Stimulated activated CD4-positive, alpha-beta T cell treated with anti-CD3 and anti-CD28 coated beads, TNF-alpha, amount 100 ng/mL, for 1 hour (primary cell): ENCODE data around the gene TNFSF9.
"Not testable (repeated sequence)": the region's sequence is repeated elsewhere in the genome, so short reads cannot be mapped to it uniquely, and the experiment has no call there.

Experiments used
- DNase-seq, 3 donors: peaks; one replicate each; pipeline ENCODE4 v3.0.0-alpha.2; 2020; ENCODE audit warnings: low read depth in 3 of 3, low spot score in 1 of 3

TNFSF9 gene

GRCh38 chr19:6531163-6531955, 533 bp downstream of the TNFSF9 start:
- DNase-seq, result no peak

GRCh38 chr19:6531956-6532243, 1.1 kb downstream of the TNFSF9 start:
- DNase-seq, result no peak

- DNase-seq, result no peak
Measured at GRCh38 chr19:6532244-6532999, 1.6 kb downstream of the TNFSF9 start.

DNA sequence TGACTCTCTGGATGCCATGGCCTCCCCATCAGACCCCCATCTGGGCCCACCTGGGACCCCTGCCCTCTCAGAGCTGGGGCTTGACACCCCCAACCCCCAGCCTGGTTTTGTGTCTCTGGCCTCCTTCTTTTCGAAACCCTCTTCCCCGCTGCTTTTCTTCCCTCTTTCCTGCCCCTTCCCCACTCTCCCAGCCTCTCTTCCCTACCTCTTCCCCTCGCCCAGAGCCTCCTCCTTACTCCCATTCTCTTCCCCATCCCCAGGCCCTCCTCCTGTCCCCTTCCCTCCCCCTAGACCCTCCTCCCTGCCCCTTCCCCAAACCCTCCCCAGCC, 2.1 kb downstream of the TNFSF9 start:
- DNase-seq, result no peak

DNA sequence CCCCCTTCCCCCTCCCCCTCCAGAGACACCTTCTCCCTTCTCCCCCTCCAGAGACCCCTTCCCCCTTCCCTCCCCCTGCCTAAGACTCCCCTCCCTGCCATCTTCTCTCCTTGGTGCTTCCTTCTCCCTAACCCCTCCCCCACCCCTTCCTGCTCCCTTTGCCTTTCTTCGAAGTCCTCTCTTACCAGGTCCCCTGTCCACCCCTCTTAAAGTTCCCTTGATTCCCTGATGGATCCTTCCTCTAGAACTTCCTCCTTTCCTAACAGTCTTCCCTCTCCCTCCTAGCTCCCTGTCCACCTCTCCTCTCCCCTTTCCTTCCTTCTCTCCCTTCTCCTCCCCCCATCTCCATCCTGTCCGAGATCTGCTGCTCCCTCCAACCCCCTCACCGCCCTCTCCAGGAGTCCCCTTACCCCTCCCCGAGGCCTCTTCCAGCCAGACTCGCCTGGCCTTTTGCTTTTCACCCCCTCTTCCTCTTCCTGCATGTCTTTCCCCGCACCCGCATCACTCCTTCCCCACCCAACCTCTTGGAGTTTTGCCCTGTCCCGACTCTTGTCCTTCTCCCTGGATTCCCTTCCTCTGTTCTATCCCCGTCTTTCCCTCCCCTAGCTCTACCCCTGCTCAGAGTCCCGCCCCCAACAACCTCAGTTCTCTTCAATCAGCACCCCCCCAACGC, 3.1 kb downstream of the TNFSF9 start:
- DNase-seq, result no peak

DNA sequence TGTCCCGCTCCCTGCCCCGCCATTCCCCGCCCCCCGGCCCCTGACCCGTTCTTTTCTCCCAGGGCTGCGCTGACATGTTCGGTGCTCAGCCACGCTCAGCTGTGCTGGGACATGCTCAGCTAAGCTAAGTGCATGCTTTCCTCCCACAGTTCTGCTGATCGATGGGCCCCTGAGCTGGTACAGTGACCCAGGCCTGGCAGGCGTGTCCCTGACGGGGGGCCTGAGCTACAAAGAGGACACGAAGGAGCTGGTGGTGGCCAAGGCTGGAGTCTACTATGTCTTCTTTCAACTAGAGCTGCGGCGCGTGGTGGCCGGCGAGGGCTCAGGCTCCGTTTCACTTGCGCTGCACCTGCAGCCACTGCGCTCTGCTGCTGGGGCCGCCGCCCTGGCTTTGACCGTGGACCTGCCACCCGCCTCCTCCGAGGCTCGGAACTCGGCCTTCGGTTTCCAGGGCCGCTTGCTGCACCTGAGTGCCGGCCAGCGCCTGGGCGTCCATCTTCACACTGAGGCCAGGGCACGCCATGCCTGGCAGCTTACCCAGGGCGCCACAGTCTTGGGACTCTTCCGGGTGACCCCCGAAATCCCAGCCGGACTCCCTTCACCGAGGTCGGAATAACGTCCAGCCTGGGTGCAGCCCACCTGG, 3.7 kb downstream of the TNFSF9 start:
- no peak for DNase-seq

DNA sequence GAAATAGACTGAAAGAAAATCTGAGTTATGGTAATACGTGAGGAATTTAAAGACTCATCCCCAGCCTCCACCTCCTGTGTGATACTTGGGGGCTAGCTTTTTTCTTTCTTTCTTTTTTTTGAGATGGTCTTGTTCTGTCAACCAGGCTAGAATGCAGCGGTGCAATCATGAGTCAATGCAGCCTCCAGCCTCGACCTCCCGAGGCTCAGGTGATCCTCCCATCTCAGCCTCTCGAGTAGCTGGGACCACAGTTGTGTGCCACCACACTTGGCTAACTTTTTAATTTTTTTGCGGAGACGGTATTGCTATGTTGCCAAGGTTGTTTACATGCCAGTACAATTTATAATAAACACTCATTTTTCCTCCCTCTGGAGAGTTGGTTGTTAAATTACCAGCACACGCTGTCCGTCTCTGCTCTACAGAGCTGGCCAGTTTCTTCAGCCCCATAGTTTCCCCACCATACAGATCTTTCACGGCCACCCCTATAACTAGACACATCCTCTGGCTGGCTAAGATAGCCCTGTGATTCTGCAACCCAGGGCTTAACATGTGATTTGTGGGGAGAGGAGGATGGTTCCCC, 4.8 kb downstream of the TNFSF9 start:
- DNase-seq, result no peak

DNA sequence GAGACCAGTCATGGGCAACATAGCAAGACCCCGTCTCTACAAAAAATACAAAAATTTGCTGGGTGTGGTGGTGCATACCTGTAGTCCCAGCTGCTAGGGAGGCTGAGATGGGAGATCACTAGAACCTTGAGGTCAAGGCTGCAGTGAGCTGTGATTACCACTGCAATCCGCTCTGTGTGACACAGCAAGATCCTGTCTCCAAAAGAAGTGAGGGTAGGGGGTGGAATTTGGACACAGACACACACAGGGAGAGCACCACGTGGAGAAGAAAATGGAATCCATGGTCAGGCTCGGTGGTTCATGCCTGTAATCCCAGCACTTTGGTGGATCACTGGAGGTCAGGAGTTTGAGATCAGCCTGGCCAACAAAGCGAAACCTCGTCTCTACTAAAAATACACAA, 8.7 kb downstream of the TNFSF9 start:
- no peak for DNase-seq

DNA sequence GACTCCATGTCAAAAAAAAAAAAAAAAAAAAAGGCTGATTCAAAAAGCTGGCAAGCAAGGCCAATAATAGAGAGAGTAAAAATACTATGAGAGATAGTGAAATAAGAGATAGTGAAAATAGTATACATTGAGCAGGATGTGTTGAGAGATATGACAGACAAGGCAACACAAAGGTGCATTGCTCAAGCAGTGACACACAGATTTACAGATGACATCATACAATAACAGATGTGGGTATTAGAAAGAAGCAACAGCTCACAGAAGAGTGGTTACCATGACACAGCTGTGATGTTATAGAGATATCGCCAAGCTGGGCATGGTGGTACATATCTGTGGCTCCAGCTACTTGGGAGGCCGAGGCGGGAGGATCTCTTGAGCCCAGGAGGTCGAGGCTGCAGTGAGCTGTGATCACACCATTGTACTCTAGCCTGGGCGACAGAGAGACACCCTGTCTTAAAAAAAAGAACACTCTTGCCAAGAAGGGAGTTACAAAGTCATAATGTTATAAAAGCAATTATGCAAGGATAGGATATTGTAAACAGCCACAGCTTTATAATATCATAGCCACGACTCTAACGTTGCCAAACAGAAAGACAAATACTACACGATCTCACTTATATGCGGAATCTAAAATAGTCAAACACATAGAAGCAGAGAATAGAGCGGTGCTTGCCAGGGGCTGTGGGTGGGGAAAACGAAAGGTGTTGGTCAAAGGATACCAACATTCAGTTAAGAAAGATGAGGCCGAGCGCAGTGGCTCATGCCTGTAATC, 10.3 kb downstream of the TNFSF9 start:
- DNase-seq, result no peak

DNA sequence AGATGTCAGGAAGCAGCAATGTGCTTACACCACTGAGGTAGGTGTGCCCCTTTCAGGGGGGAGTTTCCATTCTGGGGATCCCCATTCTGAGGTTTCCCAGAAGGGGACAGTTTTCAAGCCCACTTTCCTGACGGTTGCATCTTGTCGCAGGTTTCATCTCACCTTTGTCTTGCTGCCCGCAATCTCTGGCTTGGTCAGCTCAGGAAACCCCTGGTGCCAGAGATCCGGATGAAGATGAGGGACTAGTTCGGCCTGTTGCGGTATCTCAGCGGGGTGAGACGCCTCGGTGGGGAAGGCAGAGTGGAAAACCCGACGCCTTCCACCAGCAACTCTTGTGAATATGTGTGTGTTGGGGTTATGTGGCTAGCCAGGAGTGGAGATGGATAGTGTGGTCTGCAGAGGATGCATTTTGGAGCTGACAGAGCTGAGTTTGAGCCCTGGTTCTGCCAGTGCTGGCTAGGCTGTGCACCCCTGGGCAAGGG, 13.1 kb downstream of the TNFSF9 start:
- no peak for DNase-seq

GRCh38 chr19:6550679-6551078, 19.9 kb downstream of the TNFSF9 start:
- DNase-seq, result not testable (repeated sequence)

DNA sequence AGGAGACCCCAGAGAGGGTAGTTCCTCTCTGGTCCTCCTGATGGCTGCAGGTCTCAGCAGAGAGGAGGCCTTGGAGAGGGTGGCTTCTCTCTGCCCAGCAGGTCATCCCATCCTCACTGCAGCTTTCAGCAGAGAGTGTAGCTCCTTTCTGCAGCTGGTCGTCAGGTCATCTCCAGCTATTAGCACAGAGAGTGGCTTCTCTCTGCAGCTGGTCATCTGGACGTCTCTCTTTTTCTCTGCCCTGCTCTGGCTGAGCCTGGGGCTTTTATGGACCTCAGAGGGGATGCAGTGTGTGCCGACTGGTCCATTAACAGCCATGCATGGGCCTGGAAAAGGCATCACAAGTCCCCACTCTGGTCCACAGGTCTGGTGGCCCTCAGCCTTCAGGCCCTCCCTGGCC, 20.3 kb downstream of the TNFSF9 start:
- DNase-seq, result no peak

- peak in 1 of 3 donors; percentile 20 for DNase-seq
Measured at GRCh38 chr19:6551607-6552450, 21.0 kb downstream of the TNFSF9 start.

DNA sequence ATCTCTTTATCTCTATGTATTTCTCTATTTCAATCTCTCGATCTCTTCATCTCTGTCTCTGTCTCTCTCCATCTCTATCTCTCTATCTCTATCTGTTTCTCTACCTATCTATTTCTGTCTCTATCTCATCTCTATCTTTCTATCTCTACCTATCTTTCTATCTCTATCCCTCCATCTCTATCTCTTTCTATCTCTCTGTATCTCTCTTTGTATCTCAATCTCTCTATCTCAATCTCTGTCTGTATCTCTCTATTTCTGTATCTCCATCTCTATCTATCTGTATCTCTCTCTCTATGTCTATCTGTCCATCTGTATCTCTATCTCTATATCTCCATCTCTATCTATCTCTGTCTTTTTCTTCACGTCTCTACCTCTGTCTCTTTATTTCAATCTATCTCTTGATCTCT, 25.2 kb downstream of the TNFSF9 start:
- no peak for DNase-seq

GRCh38 chr19:6556480-6557195, 25.8 kb downstream of the TNFSF9 start:
- no peak for DNase-seq

DNA sequence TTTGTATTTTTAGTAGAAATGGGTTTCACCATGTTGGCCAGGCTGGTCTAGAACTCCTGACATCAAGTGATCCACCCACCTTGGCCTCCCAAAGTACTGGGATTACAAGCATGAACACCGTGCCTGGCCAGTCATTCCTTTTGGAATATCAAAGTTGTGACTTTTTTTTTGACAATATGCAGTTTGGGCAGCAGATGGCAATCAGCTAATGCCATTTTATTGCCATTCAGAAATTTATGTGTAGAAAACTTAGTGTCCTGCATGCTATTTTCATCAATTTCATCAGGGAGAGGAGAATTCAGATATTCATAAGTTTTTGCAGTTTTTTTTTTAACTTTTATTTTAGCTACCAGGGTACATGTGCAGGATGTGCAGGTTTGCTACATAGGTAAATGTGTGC, 31.6 kb downstream of the TNFSF9 start:
- not testable (repeated sequence) for DNase-seq

GRCh38 chr19:6564393-6564792, 33.6 kb downstream of the TNFSF9 start:
- no peak for DNase-seq

- DNase-seq, result not testable (repeated sequence)
Measured at GRCh38 chr19:6566727-6567126, 35.9 kb downstream of the TNFSF9 start.

GRCh38 chr19:6568010-6568526, 37.2 kb downstream of the TNFSF9 start:
- no peak for DNase-seq
